GM18873 (cell line): ENCODE results near the gene B3GAT1.

Source experiments
- ATAC-seq: cut with Tn5 transposase; IDR thresholded peaks from one replicate; pipeline ENCODE4 v1.9.1; 2021; ENCODE audit warnings: mild to moderate bottlenecking, moderate library complexity, moderate number of reproducible peaks; ENCODE audit not compliant: unreplicated experiment, low FRiP score

Gene B3GAT1

GRCh38 chr11:134394311-134394710, 17.7 kb downstream of the B3GAT1 start:
- ATAC-seq, result no peak

GRCh38 chr11:134393638-134394037, 18.4 kb downstream of the B3GAT1 start:
- no peak for ATAC-seq

GRCh38 chr11:134392953-134393615, 19.0 kb downstream of the B3GAT1 start:
- no peak for ATAC-seq

GRCh38 chr11:134391656-134392055, 20.4 kb downstream of the B3GAT1 start:
- ATAC-seq, result no peak

- no peak for ATAC-seq
Measured at GRCh38 chr11:134390706-134391569, 21.1 kb downstream of the B3GAT1 start.

- ATAC-seq, result no peak
Measured at GRCh38 chr11:134389464-134390180, 22.4 kb downstream of the B3GAT1 start.

- ATAC-seq, result no peak
Measured at GRCh38 chr11:134388590-134388989, 23.5 kb downstream of the B3GAT1 start.

GRCh38 chr11:134387501-134387900, 24.5 kb downstream of the B3GAT1 start:
- no peak for ATAC-seq

- ATAC-seq, result no peak
Measured at GRCh38 chr11:134386945-134387344, 25.1 kb downstream of the B3GAT1 start.

GRCh38 chr11:134385774-134386565, 26.1 kb downstream of the B3GAT1 start:
- no peak for ATAC-seq

- no peak for ATAC-seq
Measured at GRCh38 chr11:134385171-134385570, 26.9 kb downstream of the B3GAT1 start.

- ATAC-seq, result no peak
Measured at GRCh38 chr11:134384406-134384805, 27.6 kb downstream of the B3GAT1 start.

- no peak for ATAC-seq
Measured at GRCh38 chr11:134383576-134384221, 28.3 kb downstream of the B3GAT1 start.

- no peak for ATAC-seq
Measured at GRCh38 chr11:134382830-134383229, 29.2 kb downstream of the B3GAT1 start.

- ATAC-seq, result no peak
Measured at GRCh38 chr11:134382257-134382656, 29.8 kb downstream of the B3GAT1 start.

GRCh38 chr11:134380785-134381184, 31.3 kb downstream of the B3GAT1 start:
- ATAC-seq, result no peak

- no peak for ATAC-seq
Measured at GRCh38 chr11:134380229-134380628, 31.8 kb downstream of the B3GAT1 start.

GRCh38 chr11:134379241-134379640, 32.8 kb downstream of the B3GAT1 start:
- no peak for ATAC-seq

- ATAC-seq, result no peak
Measured at GRCh38 chr11:134377876-134378275, 34.2 kb downstream of the B3GAT1 start.
